LoVo (cell line): ENCODE measurements around the gene PIP4K2C.
"Not testable (repeated sequence)": the region's sequence is repeated elsewhere in the genome, so short reads cannot be mapped to it uniquely, and the experiment has no call there.

ENCODE experiments used
- DNase-seq: peaks from one replicate; pipeline ENCODE4 v3.0.0-alpha.2; 2016; ENCODE audit warnings: low spot score

Gene PIP4K2C

GRCh38 chr12:57636731-57637130, 45.7 kb downstream of the PIP4K2C start:
- DNase-seq, result not testable (repeated sequence)

GRCh38 chr12:57637364-57637763, 46.4 kb downstream of the PIP4K2C start:
- DNase-seq, result no peak

- DNase-seq, result no peak
These were observed 47.1 kb downstream of the PIP4K2C start for GRCh38 chr12:57638096-57638495.

- DNase-seq, result no peak
These were observed 49.4 kb downstream of the PIP4K2C start for GRCh38 chr12:57640175-57641042.

- no peak for DNase-seq
These were observed 50.9 kb downstream of the PIP4K2C start for GRCh38 chr12:57641699-57642442.

GRCh38 chr12:57645990-57646658, 55.1 kb downstream of the PIP4K2C start:
- DNase-seq, result not testable (repeated sequence)

- not testable (repeated sequence) for DNase-seq
These were observed 55.7 kb downstream of the PIP4K2C start for GRCh38 chr12:57646659-57647049.
